T-cell (primary cell): Measurements from ENCODE around the gene BID. TPM values are rescaled to one million over a fixed set of nuclear protein-coding genes. Genes with fewer than 3 reads are reported as not detected.
A peak's percentile ranks its signal among the peaks of the same experiment; 100 is the strongest.

Source experiments
- ATAC-seq, 4 experiments: fragments of 200-7000 bp in 3 of 4; fragments of 150-1000 bp in 1 of 4; cut with Tn5 transposase; replicated peaks in 1 of 4; 1 replicate in 3 of 4; 2 replicates in 1 of 4; pipeline ENCODE4 v1.10.0; 2021; ENCODE audit warnings: moderate library complexity in 3 of 4, mild to moderate bottlenecking in 2 of 4, moderate number of reproducible peaks in 1 of 4
- CTCF ChIA-PET, 2 donors: fragments of 300-600 bp; sonication (Branson Sonifier 250); formaldehyde crosslinking; loops; one replicate each; lab custom pipeline; 2022; ENCODE audit warnings: antibody characterized with exemption in 2 of 2; lab: Charles Lee
- POLR2A ChIA-PET, 2 donors: fragments of 300-600 bp; sonication (Branson Sonifier 250); formaldehyde crosslinking; loops; one replicate each; lab custom pipeline; 2022; ENCODE audit warnings: antibody characterized with exemption in 2 of 2; lab: Charles Lee
- DNase-seq, 35 experiments: peaks; one replicate each; pipeline versions ENCODE4 v3.0.0 to v3.0.0-alpha.2; 2013 to 2023
- H3K27ac ChIP-seq: one replicate; pipeline ENCODE4 v1.5.1; 2013; ENCODE audit warnings: low read length
- H3K27me3 ChIP-seq, 2 experiments: replicated peaks in 1 of 2; 1 replicate in 1 of 2; 2 replicates in 1 of 2; pipeline versions ENCODE4 v1.6.1 to v1.7.0; 2013; ENCODE audit warnings: low read length in 1 of 2, mixed read lengths in 1 of 2; ENCODE audit not compliant: control insufficient read depth in 2 of 2, insufficient read depth in 2 of 2; ENCODE audit errors: extremely low read depth in 1 of 2
- H3K36me3 ChIP-seq, 2 donors: 1 replicate in 1 of 2; 2 replicates in 1 of 2; pipeline versions ENCODE4 v1.6.1 to v1.7.0; 2013; ENCODE audit warnings: low read length in 1 of 2; ENCODE audit not compliant: control insufficient read depth in 2 of 2, insufficient read depth in 1 of 2; ENCODE audit errors: extremely low read depth in 1 of 2
- H3K4me1 ChIP-seq, 2 experiments: 1 replicate in 1 of 2; 2 replicates in 1 of 2; pipeline versions ENCODE4 v1.6.1 to v1.7.0; 2013; ENCODE audit warnings: low read length in 2 of 2, mixed read lengths in 1 of 2; ENCODE audit not compliant: insufficient read depth in 2 of 2, control insufficient read depth in 1 of 2; ENCODE audit errors: extremely low read depth in 1 of 2
- H3K4me3 ChIP-seq, 2 donors: 1 replicate in 1 of 2; 2 replicates in 1 of 2; pipeline versions ENCODE4 v1.5.1 to v1.7.0; 2013; ENCODE audit warnings: mild to moderate bottlenecking in 2 of 2, low read length in 1 of 2, moderate library complexity in 1 of 2; ENCODE audit not compliant: control insufficient read depth in 1 of 2; ENCODE audit errors: extremely low read depth in 1 of 2
- H3K9me3 ChIP-seq: 2 replicates; pipeline ENCODE4 v1.7.0; 2013
- H3K27ac Mint-ChIP-seq, 2 donors: one replicate each; pipeline ENCODE4 v1.8.0; 2020 to 2021; ENCODE audit warnings: mild to moderate bottlenecking in 2 of 2, mixed read lengths in 2 of 2
- H3K27me3 Mint-ChIP-seq, 2 donors: one replicate each; pipeline ENCODE4 v1.8.0; 2021 to 2022; ENCODE audit warnings: mixed read lengths in 2 of 2
- H3K36me3 Mint-ChIP-seq: one replicate; pipeline ENCODE4 v1.8.0; 2021; ENCODE audit warnings: mixed read lengths
- H3K4me1 Mint-ChIP-seq, 3 donors: one replicate each; pipeline ENCODE4 v1.8.0; 2020 to 2022; ENCODE audit warnings: mixed read lengths in 3 of 3, mild to moderate bottlenecking in 1 of 3
- H3K4me3 Mint-ChIP-seq, 3 donors: one replicate each; pipeline ENCODE4 v1.8.0; 2020 to 2022; ENCODE audit warnings: mild to moderate bottlenecking in 3 of 3, mixed read lengths in 3 of 3, moderate library complexity in 3 of 3
- H3K9me3 Mint-ChIP-seq, 3 donors: one replicate each; pipeline ENCODE4 v1.8.0; 2020 to 2022; ENCODE audit warnings: mixed read lengths in 3 of 3
- WGBS: methylation state at CpG from one replicate; pipeline ENCODE4 v1.1.5; 2013; ENCODE audit warnings: missing lambda C conversion rate; ENCODE audit not compliant: insufficient coverage; 5-methylcytosine and 5-hydroxymethylcytosine counted together
- total RNA-seq, 35 experiments: library from RNA in 6 of 35; stranded (reverse) in 6 of 35; fragments of 120-200 nt in 1 of 35; gene quantifications; one replicate each; pipeline versions ENCODE4 v1.2.1 to v1.2.4 and lab custom pipeline; 2013 to 2026

BID gene
- total RNA-seq, 5 donors from 2014 or later (not counting 1 experiment from before 2014, with no cell fraction given) = 15.8 to 34.6 (median 28.5) TPM

GRCh38 chr22:17707526-17707925 lies 66.7 kb downstream of the BID start:
- WGBS = 90% methylated on average over 1 of the region's 3 CpGs
- H3K36me3 Mint-ChIP-seq = peaks cover 21% of the 10 kb centered on the region

GRCh38 chr22:17706947-17707346 lies 67.3 kb downstream of the BID start:
- no peaks in the 10 kb centered on the region for H3K9me3 Mint-ChIP-seq
- peak overlapping the region in 1 of 3 donors; percentile 60 for H3K4me3 Mint-ChIP-seq
- DNase-seq (no peak), ATAC-seq (no peak)
- peaks cover 21% of the 10 kb centered on the region for H3K36me3 Mint-ChIP-seq
- H3K4me3 ChIP-seq = no peak overlapping the region
- ChIA-PET POLR2A (no interaction called here), CTCF (interaction anchor here in 1 of 2 donors (0.6 to 1.1 kb wide), 3 partner anchors 66 to 70 kb away, joined by 3 to 5 read pairs (median 4); partner anchors contain the start of gene BCL2L13)
- no peaks in the 10 kb centered on the region for H3K9me3 ChIP-seq
- H3K27ac Mint-ChIP-seq = peak overlapping the region; percentile 24 to 95
- no CpG with 5 or more reads among the region's 1 CpG for WGBS
- H3K27ac ChIP-seq = no peak overlapping the region
- H3K4me1 ChIP-seq = peaks cover 3 to 7% of the 10 kb centered on the region in 2 experiments
- peaks cover 0 to 12% of the 10 kb centered on the region in 2 donors for H3K36me3 ChIP-seq
- H3K27me3 Mint-ChIP-seq = no peaks in the 10 kb centered on the region
- H3K4me1 Mint-ChIP-seq = peaks cover 10 to 17% (median 15%) of the 10 kb centered on the region in 3 donors
- H3K27me3 ChIP-seq = no peaks in the 10 kb centered on the region

More at GRCh38 chr22:17707526-17707925, 66.7 kb downstream of the BID start:
- no peak overlapping the region for H3K27ac ChIP-seq
- H3K36me3 ChIP-seq = peaks cover 0 to 7% of the 10 kb centered on the region in 2 donors
- no peaks in the 10 kb centered on the region for H3K27me3 ChIP-seq
- H3K9me3 Mint-ChIP-seq = no peaks in the 10 kb centered on the region
- no peaks in the 10 kb centered on the region for H3K27me3 Mint-ChIP-seq
- ATAC-seq = no peak
- no peak overlapping the region for H3K27ac Mint-ChIP-seq
- H3K4me1 Mint-ChIP-seq = peaks cover 10 to 17% (median 15%) of the 10 kb centered on the region in 3 donors
- H3K4me3 Mint-ChIP-seq = no peak overlapping the region
- peaks cover 3 to 7% of the 10 kb centered on the region in 2 experiments for H3K4me1 ChIP-seq
- H3K9me3 ChIP-seq = no peaks in the 10 kb centered on the region
- CTCF ChIA-PET = interaction anchor here in 1 of 2 donors (0.6 kb wide), 1 partner anchor 70 kb away, joined by 4 read pairs; no protein-coding TSS in a partner anchor
- no peak for DNase-seq
- no peak overlapping the region for H3K4me3 ChIP-seq
- POLR2A ChIA-PET = no interaction called here

GRCh38 chr22:17705951-17706900 lies 68.0 kb downstream of the BID start:
- ChIA-PET POLR2A (interaction anchor here in 1 of 2 donors (0.6 kb wide), 1 partner anchor 58 kb away, joined by 5 read pairs; no protein-coding TSS in a partner anchor), CTCF (interaction anchor here in 1 of 2 donors (0.8 to 1.1 kb wide), 2 partner anchors 65 to 67 kb away, joined by 3 to 5 read pairs; partner anchors contain the start of gene BCL2L13)
- Mint-ChIP-seq H3K27ac (peak overlapping the region; percentile 77 to 95), H3K4me3 (peak overlapping the region; percentile 60 to 77 (median 65)), H3K4me1 (peaks cover 10 to 17% (median 15%) of the 10 kb centered on the region in 3 donors), H3K36me3 (peaks cover 17% of the 10 kb centered on the region), H3K27me3 (no peaks in the 10 kb centered on the region), H3K9me3 (no peaks in the 10 kb centered on the region)
- ATAC-seq (peak; percentile 78 to 93 (median 82)), DNase-seq (peak in 12 of 35 experiments; percentile 1 to 35 (median 3))
- peak overlapping the region in 1 of 2 donors; percentile 15 for H3K4me3 ChIP-seq
- WGBS = no CpG with 5 or more reads among the region's 9 CpGs
- no peaks in the 10 kb centered on the region for H3K9me3 ChIP-seq
- H3K27ac ChIP-seq = peak overlapping the region; percentile 0
- no peaks in the 10 kb centered on the region for H3K27me3 ChIP-seq
- peaks cover 0 to 12% of the 10 kb centered on the region in 2 donors for H3K36me3 ChIP-seq
- H3K4me1 ChIP-seq = peaks cover 3 to 7% of the 10 kb centered on the region in 2 experiments

- no peaks in the 10 kb centered on the region for H3K27me3 Mint-ChIP-seq
- H3K27ac Mint-ChIP-seq = peak overlapping the region in 1 of 2 donors; percentile 95
- POLR2A ChIA-PET = no interaction called here
Measured at GRCh38 chr22:17705546-17705945, 68.7 kb downstream of the BID start.

GRCh38 chr22:17703811-17704210 lies 70.5 kb downstream of the BID start:
- Histone ChIP-seq H3K36me3 (peaks cover 0 to 12% of the 10 kb centered on the region in 2 donors), H3K9me3 (no peaks in the 10 kb centered on the region), H3K27ac (no peak overlapping the region), H3K27me3 (no peaks in the 10 kb centered on the region), H3K4me3 (no peak overlapping the region), H3K4me1 (peaks cover 3 to 7% of the 10 kb centered on the region in 2 experiments)
- H3K27me3 Mint-ChIP-seq = no peaks in the 10 kb centered on the region
- WGBS = no CpG with 5 or more reads among the region's 2 CpGs
- peaks cover 25% of the 10 kb centered on the region for H3K36me3 Mint-ChIP-seq
- DNase-seq (no peak), ATAC-seq (no peak)
- no peaks in the 10 kb centered on the region for H3K9me3 Mint-ChIP-seq
- peaks cover 10 to 19% (median 16%) of the 10 kb centered on the region in 3 donors for H3K4me1 Mint-ChIP-seq
- CTCF ChIA-PET = no interaction called here
- no peak overlapping the region for H3K27ac Mint-ChIP-seq
- POLR2A ChIA-PET = no interaction called here
- H3K4me3 Mint-ChIP-seq = no peak overlapping the region

More at GRCh38 chr22:17705546-17705945, 68.7 kb downstream of the BID start:
- Mint-ChIP-seq H3K4me1 (peaks cover 10 to 17% (median 15%) of the 10 kb centered on the region in 3 donors), H3K4me3 (no peak overlapping the region), H3K36me3 (peaks cover 21% of the 10 kb centered on the region), H3K9me3 (no peaks in the 10 kb centered on the region)
- H3K4me1 ChIP-seq = peaks cover 3 to 7% of the 10 kb centered on the region in 2 experiments
- peaks cover 0 to 12% of the 10 kb centered on the region in 2 donors for H3K36me3 ChIP-seq
- H3K9me3 ChIP-seq = no peaks in the 10 kb centered on the region
- H3K27me3 ChIP-seq = no peaks in the 10 kb centered on the region
- WGBS = 95% methylated on average over 4 of the region's 7 CpGs
- no peak for ATAC-seq
- H3K27ac ChIP-seq = no peak overlapping the region
- CTCF ChIA-PET = interaction anchor here in 1 of 2 donors (0.7 kb wide), 1 partner anchor 389 kb away, joined by 3 read pairs; no protein-coding TSS in a partner anchor
- no peak for DNase-seq
- no peak overlapping the region for H3K4me3 ChIP-seq

- peaks cover 0 to 9% (median 6%) of the 10 kb centered on the region in 3 donors for H3K4me1 Mint-ChIP-seq
- 86% methylated on average over 1 of the region's 3 CpGs for WGBS
- Histone ChIP-seq H3K4me1 (peaks cover 0 to 1% of the 10 kb centered on the region in 2 experiments), H3K27ac (no peak overlapping the region), H3K9me3 (no peaks in the 10 kb centered on the region), H3K36me3 (peaks cover 0 to 14% of the 10 kb centered on the region in 2 donors), H3K4me3 (no peak overlapping the region), H3K27me3 (no peaks in the 10 kb centered on the region)
- peaks cover 36% of the 10 kb centered on the region for H3K36me3 Mint-ChIP-seq
- H3K27me3 Mint-ChIP-seq = no peaks in the 10 kb centered on the region
- no peak overlapping the region for H3K27ac Mint-ChIP-seq
- H3K4me3 Mint-ChIP-seq = no peak overlapping the region
- H3K9me3 Mint-ChIP-seq = no peaks in the 10 kb centered on the region
- ATAC-seq (no peak), DNase-seq (no peak)
- ChIA-PET CTCF (interaction anchor here in 1 of 2 donors (0.6 kb wide), 1 partner anchor 57 kb away, joined by 3 read pairs; no protein-coding TSS in a partner anchor), POLR2A (no interaction called here)
Measured at GRCh38 chr22:17700778-17701177, 73.5 kb downstream of the BID start.
